Measurements from ENCODE around the gene ATP9A. TPM values are rescaled to one million over a fixed set of nuclear protein-coding genes. Genes with fewer than 3 reads are reported as not detected.
A peak's percentile ranks its signal among the peaks of the same experiment; 100 is the strongest.

Gene ATP9A
- total RNA-seq, 1 experiment from 2014 or later = 12.1 TPM

GRCh38 chr20:51712501-51713212 lies 55.5 kb downstream of the ATP9A start:
- Histone ChIP-seq H3K4me2 (ENCODE audit: insufficient read depth, insufficient read length, low read length) (no peak overlapping the region), H3K18ac (ENCODE audit: insufficient read length, low read depth, low read length) (no peak overlapping the region), H3K14ac (ENCODE audit: insufficient read depth, low read length) (no peak overlapping the region), H4K91ac (ENCODE audit: insufficient read length, low read depth, low read length) (no peak overlapping the region), H2BK120ac (ENCODE audit: low read depth, low read length, poor library complexity, severe bottlenecking) (no peak overlapping the region), H3K23me2 (ENCODE audit: insufficient read length, low read depth, low read length, poor library complexity, severe bottlenecking) (peaks cover 5% of the 10 kb centered on the region), H3K79me1 (ENCODE audit: insufficient read depth, low read depth, low read length, poor library complexity, severe bottlenecking) (no peaks in the 10 kb centered on the region), H3T11ph (ENCODE audit: low read length) (no peak overlapping the region), H3K27ac (ENCODE audit: insufficient read length, low read depth, low read length) (no peak overlapping the region), H4K5ac (ENCODE audit: insufficient read length, low read depth, low read length) (no peak overlapping the region), H2AFZ (ENCODE audit: low read length) (no peak overlapping the region), H2BK5ac (ENCODE audit: insufficient read length, low read length) (no peak overlapping the region), H3K4me1 (ENCODE audit: insufficient read depth, low read length) (peaks cover 12% of the 10 kb centered on the region; the same call in 1 of the 2 replicates), H3K27me3 (ENCODE audit: insufficient read depth, low read length) (no peaks in the 10 kb centered on the region), H3K9me3 (ENCODE audit: control insufficient read depth, low read depth, low read length) (no peaks in the 10 kb centered on the region), H3K79me2 (ENCODE audit: insufficient read depth, low read length) (no peaks in the 10 kb centered on the region), H3K56ac (ENCODE audit: insufficient read length, low read depth, low read length) (no peak overlapping the region), H3K23ac (ENCODE audit: insufficient read length, low read depth, low read length) (no peak overlapping the region), H3K4ac (ENCODE audit: low read depth, low read length) (no peak overlapping the region), H2BK20ac (ENCODE audit: low read depth, low read length, poor library complexity, severe bottlenecking) (no peak overlapping the region), H4K20me1 (ENCODE audit: control insufficient read depth, insufficient read depth, insufficient read length) (no peaks in the 10 kb centered on the region), H2AK5ac (ENCODE audit: insufficient read length, low read length) (no peak overlapping the region), H4K8ac (replicated peaks; ENCODE audit: insufficient read length, low read depth, low read length) (no peak overlapping the region), H2BK15ac (ENCODE audit: low read depth, low read length) (no peak overlapping the region), H2BK12ac (ENCODE audit: insufficient read length, low read depth, low read length) (no peak overlapping the region), H3K9ac (ENCODE audit: extremely low read depth, insufficient read length, low read length) (no peak overlapping the region)
- DNase-seq = peak; percentile 64
- Mint-ChIP-seq H3K4me1 (peaks cover 34 to 52% of the 10 kb centered on the region in 2 experiments), H3K9me3 (no peaks in the 10 kb centered on the region; a peak in 1 of 5 replicates), H3K36me3 (ENCODE audit: insufficient read depth in 1 of 3, low read depth in 3 of 3) (peaks cover 0 to 4% (median 0%) of the 10 kb centered on the region in 3 experiments; a peak in 2 of 7 replicates), H3K4me3 (no peak overlapping the region), H3K27me3 (ENCODE audit: low read depth) (no peaks in the 10 kb centered on the region), H3K27ac (peak overlapping the region in 1 of 3 experiments; percentile 72; a peak in 2 of 7 replicates)
- TF ChIP-seq, protein P1, sequence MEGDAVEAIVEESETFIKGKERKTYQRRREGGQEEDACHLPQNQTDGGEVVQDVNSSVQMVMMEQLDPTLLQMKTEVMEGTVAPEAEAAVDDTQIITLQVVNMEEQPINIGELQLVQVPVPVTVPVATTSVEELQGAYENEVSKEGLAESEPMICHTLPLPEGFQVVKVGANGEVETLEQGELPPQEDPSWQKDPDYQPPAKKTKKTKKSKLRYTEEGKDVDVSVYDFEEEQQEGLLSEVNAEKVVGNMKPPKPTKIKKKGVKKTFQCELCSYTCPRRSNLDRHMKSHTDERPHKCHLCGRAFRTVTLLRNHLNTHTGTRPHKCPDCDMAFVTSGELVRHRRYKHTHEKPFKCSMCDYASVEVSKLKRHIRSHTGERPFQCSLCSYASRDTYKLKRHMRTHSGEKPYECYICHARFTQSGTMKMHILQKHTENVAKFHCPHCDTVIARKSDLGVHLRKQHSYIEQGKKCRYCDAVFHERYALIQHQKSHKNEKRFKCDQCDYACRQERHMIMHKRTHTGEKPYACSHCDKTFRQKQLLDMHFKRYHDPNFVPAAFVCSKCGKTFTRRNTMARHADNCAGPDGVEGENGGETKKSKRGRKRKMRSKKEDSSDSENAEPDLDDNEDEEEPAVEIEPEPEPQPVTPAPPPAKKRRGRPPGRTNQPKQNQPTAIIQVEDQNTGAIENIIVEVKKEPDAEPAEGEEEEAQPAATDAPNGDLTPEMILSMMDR (conservative IDR thresholded peaks at IDR 0.05) = peak; percentile 81
- WGBS (ENCODE audit: extremely low coverage, insufficient read length, low lambda C conversion rate) = no CpG with 5 or more reads among the region's 24 CpGs

All from H9 (cell line).